ENCODE measurements around the gene NR1D1.

- TF ChIP-seq CTCF (IDR thresholded peaks at IDR 0.05; ENCODE audit: low read length) (no peak), EZH2 (IDR thresholded peaks at IDR 0.05; ENCODE audit: borderline replicate concordance, low read length) (no peak)
These were observed 5.7 kb upstream of the NR1D1 start for GRCh38 chr17:40105861-40106759.

All from OCI-LY1 (cell line).